DOHH2 (cell line): Measurements from ENCODE around the gene PCBP3.

Experiments
- EZH2phosphoT487 ChIP-seq: fragments of 200-600 bp; sonication (generic); IDR thresholded peaks from 2 replicates; pipeline ENCODE4 v1.6.1; 2017; ENCODE audit warnings: borderline replicate concordance, mild to moderate bottlenecking, antibody characterized with exemption, low read length, moderate library complexity, mixed read lengths
- TF ChIP-seq, protein P1 (sequence below): fragments of 200-600 bp; sonication (generic); IDR thresholded peaks from one replicate; pipeline ENCODE4 v1.5.1; 2014; ENCODE audit warnings: antibody characterized with exemption, mild to moderate bottlenecking, low read depth, low read length; ENCODE audit not compliant: poor library complexity, severe bottlenecking

DNA sequence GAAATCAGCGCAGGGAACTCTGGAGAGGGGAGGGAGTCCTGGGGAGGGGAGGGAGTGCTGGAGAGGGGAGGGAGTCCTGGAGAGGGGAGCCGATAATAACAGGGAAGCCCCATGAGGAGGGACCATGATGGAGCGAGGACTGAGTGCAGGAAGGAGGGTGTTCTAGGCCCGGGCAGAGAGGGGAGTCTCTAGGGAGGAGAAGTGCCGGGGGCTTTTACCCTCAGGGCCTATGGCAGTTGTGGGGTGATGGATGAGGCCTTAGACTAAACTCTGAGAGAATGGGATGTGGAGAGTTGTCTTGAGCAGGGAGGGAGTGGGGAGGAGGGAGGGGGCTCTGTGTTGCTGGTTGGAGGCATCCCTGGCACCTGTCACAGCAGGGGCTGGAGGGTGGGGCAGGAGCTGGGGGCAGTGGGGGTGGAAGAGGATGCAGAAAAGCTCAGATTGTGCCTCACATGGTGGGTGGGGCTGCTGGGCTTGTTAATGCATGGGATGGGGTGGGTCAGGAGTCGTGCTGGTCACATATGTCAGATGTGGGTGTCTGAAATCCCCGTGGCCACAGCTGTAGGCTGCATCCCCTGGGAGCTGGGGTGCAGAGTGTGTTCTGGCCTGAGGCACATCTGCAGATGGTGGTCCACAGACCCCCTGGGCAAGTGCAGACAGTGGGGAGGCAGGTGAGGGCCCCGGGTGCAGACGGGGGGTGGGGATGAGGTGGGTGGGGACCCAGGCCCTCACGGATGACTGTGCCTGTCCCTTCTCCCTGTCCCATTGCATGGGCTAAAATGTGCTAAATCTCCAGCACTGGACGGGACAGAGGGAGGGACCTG is 249.6 kb downstream of the PCBP3 start:
- TF ChIP-seq EZH2phosphoT487, result no peak
- TF ChIP-seq, protein P1, sequence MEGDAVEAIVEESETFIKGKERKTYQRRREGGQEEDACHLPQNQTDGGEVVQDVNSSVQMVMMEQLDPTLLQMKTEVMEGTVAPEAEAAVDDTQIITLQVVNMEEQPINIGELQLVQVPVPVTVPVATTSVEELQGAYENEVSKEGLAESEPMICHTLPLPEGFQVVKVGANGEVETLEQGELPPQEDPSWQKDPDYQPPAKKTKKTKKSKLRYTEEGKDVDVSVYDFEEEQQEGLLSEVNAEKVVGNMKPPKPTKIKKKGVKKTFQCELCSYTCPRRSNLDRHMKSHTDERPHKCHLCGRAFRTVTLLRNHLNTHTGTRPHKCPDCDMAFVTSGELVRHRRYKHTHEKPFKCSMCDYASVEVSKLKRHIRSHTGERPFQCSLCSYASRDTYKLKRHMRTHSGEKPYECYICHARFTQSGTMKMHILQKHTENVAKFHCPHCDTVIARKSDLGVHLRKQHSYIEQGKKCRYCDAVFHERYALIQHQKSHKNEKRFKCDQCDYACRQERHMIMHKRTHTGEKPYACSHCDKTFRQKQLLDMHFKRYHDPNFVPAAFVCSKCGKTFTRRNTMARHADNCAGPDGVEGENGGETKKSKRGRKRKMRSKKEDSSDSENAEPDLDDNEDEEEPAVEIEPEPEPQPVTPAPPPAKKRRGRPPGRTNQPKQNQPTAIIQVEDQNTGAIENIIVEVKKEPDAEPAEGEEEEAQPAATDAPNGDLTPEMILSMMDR, result no peak
